HTR-8/SVneo (cell line): ENCODE results near the gene WNK3.

Experiments used
- DNase-seq: peaks from one replicate; pipeline ENCODE4 v3.0.0; 2011; ENCODE audit warnings: low spot score, mixed read lengths; ENCODE audit not compliant: insufficient read length
- FAIRE-seq: peaks from 2 replicates; lab custom pipeline; 2011; peaks lifted over from hg19 to GRCh38; lab: Jason Lieb, UNC

WNK3 gene

DNA sequence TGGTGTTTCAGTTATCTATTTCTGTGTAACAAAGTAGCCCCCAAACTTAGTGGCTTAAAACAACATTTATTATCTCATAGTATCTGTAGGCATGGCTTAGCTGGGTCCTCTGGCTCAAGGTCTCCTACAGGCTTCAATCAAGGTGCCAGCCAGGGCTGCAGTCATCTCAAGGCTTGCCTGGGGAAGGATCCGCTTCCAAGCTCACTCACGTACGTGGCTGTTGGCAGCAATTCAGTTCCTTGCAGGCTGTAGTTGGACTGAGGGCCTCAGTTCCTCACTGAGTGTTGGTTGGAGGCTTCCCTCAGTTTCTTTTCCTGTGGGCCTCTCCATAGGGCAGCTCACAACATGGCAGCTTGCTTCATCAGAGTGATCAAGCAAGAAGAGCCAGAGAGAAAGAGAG is 184.1 kb downstream of the WNK3 start:
- DNase-seq (no peak), FAIRE-seq (no peak)

DNA sequence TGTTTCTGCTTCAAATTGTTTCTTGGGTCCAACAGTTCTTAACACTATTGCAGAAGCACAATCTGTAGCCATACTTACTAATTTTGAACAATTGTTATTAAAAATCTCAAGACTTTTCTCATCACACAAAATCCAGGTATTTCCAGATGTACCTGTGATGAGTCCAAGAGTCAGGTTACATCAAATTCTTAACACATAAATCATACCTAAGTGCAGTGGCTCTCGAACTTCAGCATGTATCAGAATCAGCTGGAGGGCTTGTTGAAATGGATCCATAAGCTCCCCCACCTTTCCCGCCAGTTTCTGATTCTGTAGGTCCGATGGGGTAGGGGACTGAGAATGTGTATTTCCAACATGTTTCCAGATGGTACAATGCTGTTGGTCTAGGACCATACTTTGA is 185.4 kb downstream of the WNK3 start:
- DNase-seq (no peak), FAIRE-seq (no peak)

DNA sequence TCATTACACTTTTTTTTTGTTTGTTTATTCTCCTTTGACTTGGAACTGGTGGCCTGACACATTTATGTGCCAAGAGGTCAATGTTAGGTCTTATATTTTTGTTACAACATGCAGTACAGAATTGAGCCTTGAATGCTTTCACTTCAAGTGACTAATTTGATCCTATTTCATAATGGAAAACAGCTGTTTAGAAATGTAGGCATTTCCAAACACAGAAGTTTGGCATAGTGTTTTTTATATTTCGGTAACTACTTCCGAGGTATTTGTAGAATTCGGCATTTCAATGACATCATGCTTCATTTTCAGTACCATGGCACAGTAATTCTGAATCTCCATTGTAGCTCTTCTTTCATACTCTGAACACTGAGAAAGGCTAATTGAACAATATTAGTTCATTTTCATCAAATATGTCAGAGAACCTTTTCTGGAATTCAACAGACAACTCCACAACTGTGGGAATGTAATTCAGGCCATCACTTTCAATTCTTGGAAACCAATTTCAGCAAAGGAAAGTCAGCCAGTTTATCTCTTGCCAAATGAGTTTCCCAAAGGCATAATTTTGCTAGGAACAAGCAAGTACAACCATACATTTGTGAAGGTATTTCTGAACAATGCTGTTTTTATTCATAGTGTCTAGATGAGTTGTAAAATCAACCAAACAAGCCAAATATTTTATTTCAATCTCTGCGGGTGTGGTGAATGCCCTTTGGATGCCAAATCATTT is 186.2 kb downstream of the WNK3 start:
- no peak for DNase-seq
- no peak for FAIRE-seq

DNA sequence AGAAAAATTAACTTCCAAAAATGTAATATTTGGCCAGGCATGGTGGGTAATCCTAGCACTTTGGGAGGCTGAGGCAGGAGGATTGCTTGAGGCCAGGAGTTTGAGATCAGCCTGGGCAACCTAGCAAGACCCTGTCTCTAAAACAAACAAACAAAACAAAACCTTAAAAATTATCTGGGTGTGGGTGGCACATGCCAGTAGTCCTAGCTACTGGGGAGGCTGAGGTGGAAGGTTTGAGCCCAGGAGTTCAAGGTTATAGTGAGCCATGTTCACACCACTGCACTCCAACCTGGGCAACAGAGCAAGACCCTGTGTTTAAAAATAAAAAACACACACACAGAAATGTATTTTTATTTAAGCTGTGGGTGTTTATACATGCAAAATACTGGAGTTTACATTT is 186.8 kb downstream of the WNK3 start:
- DNase-seq: no peak
- FAIRE-seq: no peak

DNA sequence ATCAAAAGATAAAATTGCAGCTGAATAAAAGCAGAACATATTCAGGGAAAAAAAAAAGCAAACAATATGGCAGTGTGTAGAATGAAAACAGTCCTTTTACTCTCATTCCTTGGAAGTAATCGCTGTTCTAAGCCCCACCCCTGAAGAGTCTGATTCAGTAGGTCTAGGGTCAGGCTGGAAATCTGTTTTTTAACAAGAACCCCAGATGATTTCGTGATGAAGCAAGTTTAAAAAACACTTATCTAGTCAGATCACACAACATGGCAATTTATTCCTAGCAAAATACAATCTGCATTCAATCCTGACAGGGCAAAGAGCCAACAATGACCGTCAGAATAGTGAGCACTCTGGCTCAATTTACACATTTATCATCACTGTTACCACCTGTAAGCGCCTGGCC is 190.9 kb downstream of the WNK3 start:
- FAIRE-seq (no peak), DNase-seq (no peak)

DNA sequence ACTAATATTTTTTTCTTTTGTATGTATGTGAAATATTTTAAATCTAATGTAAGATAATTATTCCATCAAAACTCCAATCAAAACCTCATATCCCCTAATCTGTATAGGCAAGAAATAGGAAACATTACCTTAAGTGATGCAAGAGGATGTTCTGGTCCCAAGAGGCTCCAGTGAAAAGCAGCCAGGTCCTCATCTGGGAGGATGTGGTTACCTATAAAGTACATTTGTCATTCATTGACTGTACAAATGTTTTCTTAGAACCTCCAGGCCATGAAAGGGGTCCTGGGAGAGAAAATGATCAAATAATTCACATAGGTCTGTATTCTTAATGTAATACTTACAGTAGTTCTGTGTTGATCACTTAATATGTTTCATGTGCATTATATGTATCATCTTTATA is 200.3 kb downstream of the WNK3 start:
- no peak for FAIRE-seq
- no peak for DNase-seq
